Measurements from ENCODE around the gene GIMAP7. TPM values are rescaled to one million over a fixed set of nuclear protein-coding genes. Genes with fewer than 3 reads are reported as not detected.

The GIMAP7 gene
- total RNA-seq, result 0.30 and 0.41 TPM in 2 replicates
- 1.8 TPM for total RNA-seq (2013)
- polyA plus RNA-seq, result 0.16 and 1.7 TPM in 2 replicates
- polyA minus RNA-seq, result 0.60 and 0.78 TPM in 2 replicates

DNA sequence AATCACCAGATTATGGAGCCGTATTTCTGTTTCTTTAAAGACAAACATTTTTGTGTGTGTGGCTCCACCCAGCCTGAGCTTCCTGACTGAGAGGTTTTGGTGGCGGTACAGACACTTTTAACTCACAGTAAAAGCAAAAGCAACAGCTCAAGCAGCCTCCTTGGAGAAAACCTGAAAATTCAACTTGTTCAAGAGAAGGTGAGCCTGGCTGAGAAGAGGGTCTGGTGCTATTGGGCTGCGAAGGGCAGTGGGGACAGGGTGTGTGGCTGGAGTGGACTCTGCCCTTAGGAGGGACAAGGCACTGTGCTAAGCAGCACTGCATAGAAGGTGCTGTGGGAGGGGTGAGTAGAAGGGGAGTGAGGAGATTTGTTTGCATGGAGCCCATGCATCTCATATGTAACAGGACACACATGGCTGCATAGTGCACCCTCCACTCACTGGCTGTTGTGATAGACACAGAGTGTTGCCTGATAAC, at the start of gene GIMAP7:
TSS of gene GIMAP7 (plus strand) at position 125 of the 475 bp plus-strand sequence. CDS start 5,103 bp downstream, outside the sequence.
- Mint-ChIP-seq H3K27ac (no peak within 1 kb of the TSS), H3K9me3 (ENCODE audit: insufficient read depth) (no peaks in the 10 kb centered on the region), H3K4me3 (peak within 1 kb of the TSS; percentile 11), H3K27me3 (peaks cover 3% of the 10 kb centered on the region), H3K4me1 (peaks cover 4% of the 10 kb centered on the region)
- TF ChIP-seq, protein P1, sequence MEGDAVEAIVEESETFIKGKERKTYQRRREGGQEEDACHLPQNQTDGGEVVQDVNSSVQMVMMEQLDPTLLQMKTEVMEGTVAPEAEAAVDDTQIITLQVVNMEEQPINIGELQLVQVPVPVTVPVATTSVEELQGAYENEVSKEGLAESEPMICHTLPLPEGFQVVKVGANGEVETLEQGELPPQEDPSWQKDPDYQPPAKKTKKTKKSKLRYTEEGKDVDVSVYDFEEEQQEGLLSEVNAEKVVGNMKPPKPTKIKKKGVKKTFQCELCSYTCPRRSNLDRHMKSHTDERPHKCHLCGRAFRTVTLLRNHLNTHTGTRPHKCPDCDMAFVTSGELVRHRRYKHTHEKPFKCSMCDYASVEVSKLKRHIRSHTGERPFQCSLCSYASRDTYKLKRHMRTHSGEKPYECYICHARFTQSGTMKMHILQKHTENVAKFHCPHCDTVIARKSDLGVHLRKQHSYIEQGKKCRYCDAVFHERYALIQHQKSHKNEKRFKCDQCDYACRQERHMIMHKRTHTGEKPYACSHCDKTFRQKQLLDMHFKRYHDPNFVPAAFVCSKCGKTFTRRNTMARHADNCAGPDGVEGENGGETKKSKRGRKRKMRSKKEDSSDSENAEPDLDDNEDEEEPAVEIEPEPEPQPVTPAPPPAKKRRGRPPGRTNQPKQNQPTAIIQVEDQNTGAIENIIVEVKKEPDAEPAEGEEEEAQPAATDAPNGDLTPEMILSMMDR (IDR thresholded peaks at IDR 0.05), result no peak
- no peak for TF ChIP-seq EZH2 (IDR thresholded peaks at IDR 0.05; ENCODE audit: borderline replicate concordance, insufficient read depth, low read depth, low read length, poor library complexity, severe bottlenecking)
- peak within 1 kb of the TSS; percentile 39 for H3K9ac ChIP-seq (ENCODE audit: low read length)
- WGBS (ENCODE audit: insufficient coverage), result 10% methylated on average over 1 of the region's 3 CpGs
- intact Hi-C loops (cut with micrococcal nuclease), result no loop called here
- no peaks in the 10 kb centered on the region for H3K36me3 ChIP-seq (replicated peaks in 1 of 2; ENCODE audit: control extremely low read depth in 1 of 2, control insufficient read depth in 1 of 2, extremely low read depth in 1 of 2, insufficient read depth in 2 of 2, low read length in 1 of 2)
- POLR2A ChIA-PET, result no interaction called here
- H3K4me1 ChIP-seq (ENCODE audit: control insufficient read depth in 2 of 2, insufficient read depth in 2 of 2, low read length in 2 of 2), result no peaks in the 10 kb centered on the region
- H2AFZ ChIP-seq (ENCODE audit: insufficient read depth, low read depth, low read length, poor library complexity, severe bottlenecking), result peak within 1 kb of the TSS; percentile 73
- ATAC-seq (ENCODE audit: low read depth) (no peak), DNase-seq (no peak)
- H4K20me1 ChIP-seq (ENCODE audit: control insufficient read depth, insufficient read depth, low read length, poor library complexity, severe bottlenecking), result no peaks in the 10 kb centered on the region
- H3K9me3 ChIP-seq (ENCODE audit: control extremely low read depth in 1 of 3, control insufficient read depth in 2 of 3, insufficient read depth in 1 of 3, low read length in 2 of 3), result no peaks in the 10 kb centered on the region
- H3K79me2 ChIP-seq (ENCODE audit: control insufficient read depth, insufficient read depth, low read length), result no peaks in the 10 kb centered on the region
- peak within 1 kb of the TSS in 3 of 5 experiments; percentile 25 to 50 (median 46) for H3K4me3 ChIP-seq (ENCODE audit: control extremely low read depth in 1 of 5, extremely low read depth in 1 of 5, insufficient read depth in 1 of 5, low read depth in 2 of 5, low read length in 4 of 5)
- H3K4me2 ChIP-seq (replicated peaks; ENCODE audit: low read depth, low read length, poor library complexity, severe bottlenecking), result peak within 1 kb of the TSS; percentile 51
- H3K27me3 ChIP-seq (replicated peaks in 1 of 4; ENCODE audit: control extremely low read depth in 1 of 4, control insufficient read depth in 3 of 4, insufficient read depth in 4 of 4, low read length in 3 of 4), result no peaks in the 10 kb centered on the region
- H3K27ac ChIP-seq (ENCODE audit: low read length in 2 of 2), result no peak within 1 kb of the TSS
- CTCF ChIA-PET, result no interaction called here

DNA sequence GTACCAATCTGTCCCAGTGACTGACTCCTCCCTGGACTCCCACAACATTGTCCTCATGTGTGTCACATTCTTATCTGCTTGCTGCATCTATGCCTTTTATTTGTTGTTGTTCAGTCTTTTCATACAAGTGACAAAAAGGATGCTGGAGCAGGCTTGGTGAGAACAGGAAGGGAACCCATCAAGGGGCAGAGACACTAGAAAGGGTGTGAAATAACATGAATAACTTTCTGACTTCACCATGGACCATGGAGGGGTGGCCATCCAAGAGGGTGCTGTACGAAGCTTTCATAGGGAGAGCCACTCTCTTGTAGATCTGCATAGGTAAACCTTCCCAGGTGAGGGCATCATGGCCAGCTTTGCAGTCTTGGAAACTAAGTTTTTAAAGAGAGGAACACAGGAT, 49.7 kb upstream of the GIMAP7 start:
- no peaks in the 10 kb centered on the region for H3K79me2 ChIP-seq (ENCODE audit: control insufficient read depth, insufficient read depth, low read length)
- ChIA-PET POLR2A (no interaction called here), CTCF (no interaction called here)
- H3K4me1 ChIP-seq (ENCODE audit: control insufficient read depth in 2 of 2, insufficient read depth in 2 of 2, low read length in 2 of 2), result no peaks in the 10 kb centered on the region
- no peak overlapping the region for H3K27ac ChIP-seq (ENCODE audit: low read length in 2 of 2)
- no peak overlapping the region for H3K4me3 ChIP-seq (ENCODE audit: control extremely low read depth in 1 of 5, extremely low read depth in 1 of 5, insufficient read depth in 1 of 5, low read depth in 2 of 5, low read length in 4 of 5)
- H3K4me1 Mint-ChIP-seq, result no peaks in the 10 kb centered on the region
- H3K4me2 ChIP-seq (replicated peaks; ENCODE audit: low read depth, low read length, poor library complexity, severe bottlenecking), result no peak overlapping the region
- H3K36me3 ChIP-seq (replicated peaks in 1 of 2; ENCODE audit: control extremely low read depth in 1 of 2, control insufficient read depth in 1 of 2, extremely low read depth in 1 of 2, insufficient read depth in 2 of 2, low read length in 1 of 2), result no peaks in the 10 kb centered on the region
- H3K27ac Mint-ChIP-seq, result no peak overlapping the region
- no peak for DNase-seq
- H3K4me3 Mint-ChIP-seq, result no peak overlapping the region
- no peaks in the 10 kb centered on the region for H4K20me1 ChIP-seq (ENCODE audit: control insufficient read depth, insufficient read depth, low read length, poor library complexity, severe bottlenecking)
- TF ChIP-seq EZH2 (IDR thresholded peaks at IDR 0.05; ENCODE audit: borderline replicate concordance, insufficient read depth, low read depth, low read length, poor library complexity, severe bottlenecking), result no peak
- TF ChIP-seq, protein P1 (IDR thresholded peaks at IDR 0.05), result no peak
- H3K9me3 ChIP-seq (ENCODE audit: control extremely low read depth in 1 of 3, control insufficient read depth in 2 of 3, insufficient read depth in 1 of 3, low read length in 2 of 3), result peaks cover 0 to 19% (median 6%) of the 10 kb centered on the region in 3 donors
- ATAC-seq (ENCODE audit: low read depth), result no peak
- no peak overlapping the region for H3K9ac ChIP-seq (ENCODE audit: low read length)
- peaks cover 14% of the 10 kb centered on the region for H3K27me3 Mint-ChIP-seq
- H3K9me3 Mint-ChIP-seq (ENCODE audit: insufficient read depth), result peaks cover 20% of the 10 kb centered on the region
- WGBS (ENCODE audit: insufficient coverage), result 80% methylated on average over 1 of the region's 1 CpG
- peaks cover 0 to 5% (median 0%) of the 10 kb centered on the region in 4 experiments for H3K27me3 ChIP-seq (replicated peaks in 1 of 4; ENCODE audit: control extremely low read depth in 1 of 4, control insufficient read depth in 3 of 4, insufficient read depth in 4 of 4, low read length in 3 of 4)
- intact Hi-C loops (cut with micrococcal nuclease), result no loop called here
- H2AFZ ChIP-seq (ENCODE audit: insufficient read depth, low read depth, low read length, poor library complexity, severe bottlenecking), result no peak overlapping the region
